Mesothelial cell of epicardium (in vitro differentiated cells): Measurements from ENCODE around the gene NSD1. TPM values are rescaled to one million over a fixed set of nuclear protein-coding genes. Genes with fewer than 3 reads are reported as not detected.

Source experiments
- DNase-seq, 2 experiments: peaks; one replicate each; pipeline ENCODE4 v3.0.0; 2021; ENCODE audit warnings: low spot score in 2 of 2; ENCODE audit not compliant: unreplicated experiment in 2 of 2
- H3K27ac Mint-ChIP-seq: 2 replicates; pipeline ENCODE4 v1.8.0; 2021; ENCODE audit warnings: mixed read lengths
- H3K27me3 Mint-ChIP-seq: 2 replicates; pipeline ENCODE4 v1.8.0; 2021; ENCODE audit warnings: low read depth, mixed read lengths
- H3K36me3 Mint-ChIP-seq: 2 replicates; pipeline ENCODE4 v1.8.0; 2021; ENCODE audit warnings: mixed read lengths
- H3K4me1 Mint-ChIP-seq: 2 replicates; pipeline ENCODE4 v1.8.0; 2021; ENCODE audit warnings: mixed read lengths
- H3K4me3 Mint-ChIP-seq: 2 replicates; pipeline ENCODE4 v1.8.0; 2021; ENCODE audit warnings: mild to moderate bottlenecking, moderate library complexity, mixed read lengths
- H3K9me3 Mint-ChIP-seq: 2 replicates; pipeline ENCODE4 v1.8.0; 2021; ENCODE audit warnings: mixed read lengths
- CTCF ChIP-seq: fragments of 200-600 bp; sonication (generic); IDR thresholded peaks from one replicate; pipeline ENCODE4 v1.5.0; 2021; ENCODE audit warnings: antibody characterized with exemption; ENCODE audit not compliant: unreplicated experiment
- total RNA-seq: library from RNA; stranded (reverse); gene quantifications from 3 replicates; pipeline ENCODE4 v1.2.1, GENCODE V29; 2021

The NSD1 gene
- 153 to 164 TPM (median 161 TPM) in 3 replicates for total RNA-seq

- peaks cover 14% of the 10 kb centered on the region for H3K36me3 Mint-ChIP-seq
- H3K27ac Mint-ChIP-seq = peak within 1 kb of the TSS; percentile 96
- peak; percentile 87 to 88 for DNase-seq
- no peak for TF ChIP-seq CTCF
- H3K9me3 Mint-ChIP-seq = no peaks in the 10 kb centered on the region
- H3K27me3 Mint-ChIP-seq = no peaks in the 10 kb centered on the region
- peaks cover 26% of the 10 kb centered on the region for H3K4me1 Mint-ChIP-seq
- peak within 1 kb of the TSS; percentile 80 for H3K4me3 Mint-ChIP-seq
These were observed at the start of gene NSD1 for GRCh38 chr5:177133096-177133852. Gene NSD1, plus strand, starts transcription at chr5:177133773. Its CDS starts 1,331 bp downstream, at chr5:177135104.

GRCh38 chr5:177084175-177084574 lies 49.4 kb upstream of the NSD1 start:
- H3K4me1 Mint-ChIP-seq = peaks cover 6% of the 10 kb centered on the region
- no peaks in the 10 kb centered on the region for H3K36me3 Mint-ChIP-seq
- H3K9me3 Mint-ChIP-seq = no peaks in the 10 kb centered on the region
- peaks cover 31% of the 10 kb centered on the region for H3K27me3 Mint-ChIP-seq
- no peak overlapping the region for H3K27ac Mint-ChIP-seq
- no peak for TF ChIP-seq CTCF
- DNase-seq = no peak
- no peak overlapping the region for H3K4me3 Mint-ChIP-seq

DNA sequence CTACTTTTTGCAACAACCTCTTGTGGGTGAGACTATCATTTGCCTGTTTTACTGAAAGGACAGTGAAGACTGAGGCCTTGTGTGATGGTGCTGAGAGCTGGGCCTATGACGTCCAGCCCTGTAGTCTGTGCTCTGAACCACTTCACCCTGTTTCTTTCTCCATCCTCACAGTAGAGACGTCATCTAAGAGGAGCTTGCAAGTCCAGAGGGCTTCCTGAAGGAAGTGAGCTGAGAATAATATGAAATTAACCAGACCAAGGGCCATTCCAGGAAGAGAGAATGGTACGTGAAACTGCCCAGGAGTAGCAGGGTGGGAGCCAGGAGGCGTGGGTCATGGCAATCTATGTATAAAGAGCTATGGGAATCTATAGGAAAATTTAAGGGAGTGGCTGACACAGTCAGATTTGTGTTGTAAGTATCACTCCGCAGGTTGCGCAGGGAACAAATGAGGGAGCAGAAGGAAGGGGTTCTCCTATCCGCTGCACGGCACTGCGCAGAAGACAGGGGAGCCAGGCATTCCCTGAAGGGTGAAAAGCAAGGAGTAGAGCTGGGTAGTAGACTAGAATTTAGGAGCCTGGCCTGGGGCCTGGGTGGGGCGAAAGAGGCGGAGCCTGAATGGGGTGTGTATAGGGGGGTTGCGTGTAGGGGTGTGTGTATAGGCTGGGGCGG lies 47.5 kb upstream of the NSD1 start:
- TF ChIP-seq CTCF = no peak
- Mint-ChIP-seq H3K27ac (peak overlapping the region; percentile 19), H3K4me3 (peak overlapping the region; percentile 47), H3K27me3 (peaks cover 31% of the 10 kb centered on the region), H3K36me3 (no peaks in the 10 kb centered on the region), H3K9me3 (no peaks in the 10 kb centered on the region), H3K4me1 (peaks cover 6% of the 10 kb centered on the region)
- DNase-seq = no peak

DNA sequence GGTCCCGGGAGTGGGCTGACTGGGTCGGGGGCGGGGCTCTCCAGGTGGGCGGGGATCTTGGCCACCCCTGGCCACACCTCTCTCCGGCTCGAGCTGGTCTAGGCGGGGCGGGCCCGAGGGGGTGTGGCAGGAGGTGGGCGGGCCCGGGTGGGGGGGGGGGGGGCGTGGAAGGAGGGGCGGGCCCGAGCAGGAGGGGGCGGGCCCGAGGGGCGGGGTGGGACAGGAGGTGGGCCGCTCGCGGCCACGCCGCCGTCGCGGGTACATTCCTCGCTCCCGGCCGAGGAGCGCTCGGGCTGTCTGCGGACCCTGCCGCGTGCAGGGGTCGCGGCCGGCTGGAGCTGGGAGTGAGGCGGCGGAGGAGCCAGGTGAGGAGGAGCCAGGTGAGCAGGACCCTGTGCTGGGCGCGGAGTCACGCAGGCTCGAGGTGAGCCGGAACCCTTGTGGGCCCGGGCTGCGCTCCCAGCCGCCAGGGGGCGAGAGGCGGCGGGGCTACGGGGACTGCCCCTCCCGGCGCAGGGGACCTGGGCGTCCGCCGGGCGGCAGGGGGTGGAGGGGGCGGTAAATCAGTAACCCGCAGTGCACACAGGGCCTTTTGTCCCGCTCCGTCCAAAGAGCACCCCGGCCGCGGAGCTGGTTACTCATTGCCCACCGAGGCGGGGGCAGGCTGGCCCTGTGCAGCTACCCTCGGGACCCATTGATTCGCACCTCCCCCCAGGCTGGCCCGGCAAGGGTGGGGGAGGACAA lies 46.7 kb upstream of the NSD1 start, which contains the start of gene FGFR4:
Gene FGFR4 (plus strand): TSS at position 262 of the 744 bp plus-strand sequence. CDS start 2,688 bp downstream, outside the sequence.
- peak within 1 kb of the TSS; percentile 47 for H3K4me3 Mint-ChIP-seq
- peak; percentile 63 to 66 for DNase-seq
- peaks cover 31% of the 10 kb centered on the region for H3K27me3 Mint-ChIP-seq
- H3K9me3 Mint-ChIP-seq = no peaks in the 10 kb centered on the region
- peak within 1 kb of the TSS; percentile 19 for H3K27ac Mint-ChIP-seq
- TF ChIP-seq CTCF = peak; percentile 72
- peaks cover 6% of the 10 kb centered on the region for H3K4me1 Mint-ChIP-seq
- H3K36me3 Mint-ChIP-seq = no peaks in the 10 kb centered on the region

- no peaks in the 10 kb centered on the region for H3K9me3 Mint-ChIP-seq
- no peak overlapping the region for H3K27ac Mint-ChIP-seq
- H3K4me3 Mint-ChIP-seq = peak overlapping the region; percentile 39
- no peak for TF ChIP-seq CTCF
- H3K36me3 Mint-ChIP-seq = no peaks in the 10 kb centered on the region
- no peak for DNase-seq
- H3K4me1 Mint-ChIP-seq = peaks cover 6% of the 10 kb centered on the region
- H3K27me3 Mint-ChIP-seq = peaks cover 30% of the 10 kb centered on the region
These were observed 46.1 kb upstream of the NSD1 start for GRCh38 chr5:177087398-177088005.
